Measurements from ENCODE around the gene DNAJC22. TPM values are rescaled to one million over a fixed set of nuclear protein-coding genes. Genes with fewer than 3 reads are reported as not detected.

Gene DNAJC22
- total and polyA plus RNA-seq, 10 donors = 0.10 to 1.9 (median 0.70) TPM

GRCh38 chr12:49349266-49349665 lies 2.6 kb downstream of the DNAJC22 start:
- no peak overlapping the region for H3K4me3 ChIP-seq
- DNase-seq = no peak

GRCh38 chr12:49352351-49352750 lies 5.7 kb downstream of the DNAJC22 start:
- 68 to 83% (median 73%) methylated on average over 2 of the region's 2 CpGs for WGBS, 5 donors
- H3K9me3 ChIP-seq = no peaks in the 10 kb centered on the region
- no peak overlapping the region for H3K27ac ChIP-seq
- TF ChIP-seq CTCF (IDR thresholded peaks at IDR 0.05 in 8 of 11, conservative IDR thresholded peaks at IDR 0.05 in 3 of 11) = no peak
- TF ChIP-seq POLR2AphosphoS5 (IDR thresholded peaks at IDR 0.05) = no peak
- no peak for TF ChIP-seq POLR2A (IDR thresholded peaks at IDR 0.05)
- H3K4me3 ChIP-seq = no peak overlapping the region
- H3K27me3 ChIP-seq (replicated peaks in 1 of 7) = peaks cover 6 to 79% (median 32%) of the 10 kb centered on the region in 7 donors
- H3K4me1 ChIP-seq = peaks cover 6 to 12% (median 9%) of the 10 kb centered on the region in 6 donors
- H3K36me3 ChIP-seq = no peaks in the 10 kb centered on the region
- intact Hi-C loops (cut with DNase I; ENCODE audit: low total_unique reads) = no loop called here
- DNase-seq = no peak

More at GRCh38 chr12:49349266-49349665, 2.6 kb downstream of the DNAJC22 start:
- no peak for TF ChIP-seq CTCF (IDR thresholded peaks at IDR 0.05 in 8 of 11, conservative IDR thresholded peaks at IDR 0.05 in 3 of 11)
- no peak for TF ChIP-seq POLR2AphosphoS5 (IDR thresholded peaks at IDR 0.05)
- no peak for TF ChIP-seq POLR2A (IDR thresholded peaks at IDR 0.05)
- H3K4me1 ChIP-seq = peaks cover 34 to 42% (median 36%) of the 10 kb centered on the region in 6 donors
- intact Hi-C loops (cut with DNase I; ENCODE audit: low total_unique reads) = no loop called here
- no peaks in the 10 kb centered on the region for H3K36me3 ChIP-seq
- WGBS, 5 donors = 92 to 95% (median 94%) methylated on average over 11 of the region's 11 CpGs
- no peaks in the 10 kb centered on the region for H3K9me3 ChIP-seq
- no peak overlapping the region for H3K27ac ChIP-seq
- peaks cover 23 to 100% (median 63%) of the 10 kb centered on the region in 7 donors for H3K27me3 ChIP-seq (replicated peaks in 1 of 7)

GRCh38 chr12:49355913-49356312 lies 9.2 kb downstream of the DNAJC22 start:
- Histone ChIP-seq H3K4me1 (peaks cover 0 to 10% (median 2%) of the 10 kb centered on the region in 6 donors), H3K9me3 (no peaks in the 10 kb centered on the region), H3K4me3 (no peak overlapping the region), H3K27me3 (replicated peaks in 1 of 7) (peaks cover 0 to 69% (median 9%) of the 10 kb centered on the region in 7 donors), H3K27ac (no peak overlapping the region), H3K36me3 (no peaks in the 10 kb centered on the region)
- no peak for DNase-seq
- intact Hi-C loops (cut with DNase I; ENCODE audit: low total_unique reads) = no loop called here
- WGBS, 5 donors = 91 to 95% (median 95%) methylated on average over 10 of the region's 10 CpGs
- no peak for TF ChIP-seq POLR2AphosphoS5 (IDR thresholded peaks at IDR 0.05)
- TF ChIP-seq POLR2A (IDR thresholded peaks at IDR 0.05) = no peak
- TF ChIP-seq CTCF (IDR thresholded peaks at IDR 0.05 in 8 of 11, conservative IDR thresholded peaks at IDR 0.05 in 3 of 11) = no peak

GRCh38 chr12:49357103-49357678 lies 10.5 kb downstream of the DNAJC22 start:
- intact Hi-C loops (cut with DNase I; ENCODE audit: low total_unique reads) = no loop called here
- Histone ChIP-seq H3K36me3 (no peaks in the 10 kb centered on the region), H3K27ac (no peak overlapping the region), H3K9me3 (no peaks in the 10 kb centered on the region), H3K4me1 (peaks cover 0 to 10% (median 2%) of the 10 kb centered on the region in 6 donors), H3K27me3 (replicated peaks in 1 of 7) (peaks cover 0 to 56% (median 0%) of the 10 kb centered on the region in 7 donors), H3K4me3 (no peak overlapping the region)
- TF ChIP-seq POLR2A (IDR thresholded peaks at IDR 0.05) (no peak), POLR2AphosphoS5 (IDR thresholded peaks at IDR 0.05) (no peak), CTCF (IDR thresholded peaks at IDR 0.05 in 8 of 11, conservative IDR thresholded peaks at IDR 0.05 in 3 of 11) (peak in 8 of 11 experiments; percentile 16 to 53 (median 35))
- 11 to 22% (median 15%) methylated on average over 3 of the region's 3 CpGs for WGBS, 5 donors
- DNase-seq = no peak

Data from spleen (tissue), 11 donors.